Caco-2 (cell line): ENCODE measurements around the gene FREY1. TPM values are rescaled to one million over a fixed set of nuclear protein-coding genes. Genes with fewer than 3 reads are reported as not detected.

Experiments used
- BruUV-seq: library from RNA; stranded (reverse); fragments of 400-500 nt; replicated peaks from 2 replicates; lab custom pipeline; 2021; lab: Mats Ljungman, UMichigan
- CTCF ChIA-PET: fragments of 300-600 bp; sonication (Branson Sonifier 250); formaldehyde crosslinking; loops from one replicate; lab custom pipeline; 2022; ENCODE audit warnings: antibody characterized with exemption; lab: Charles Lee
- POLR2A ChIA-PET: fragments of 300-600 bp; sonication (Branson Sonifier 250); formaldehyde crosslinking; loops from one replicate; lab custom pipeline; 2022; ENCODE audit warnings: antibody characterized with exemption; lab: Charles Lee
- DNase-seq, 2 experiments: peaks; one replicate each; pipeline versions ENCODE4 v3.0.0 to v3.0.0-alpha.2; 2020 to 2022
- H3K27me3 ChIP-seq: replicated peaks from 2 replicates; pipeline ENCODE4 v1.6.0; 2011; ENCODE audit warnings: low read length; ENCODE audit not compliant: control insufficient read depth, insufficient read depth
- H3K36me3 ChIP-seq: 2 replicates; pipeline ENCODE4 v1.5.1; 2011; ENCODE audit warnings: low read length; ENCODE audit not compliant: control insufficient read depth, insufficient read depth
- H3K4me1 ChIP-seq: fragments of 250-450 bp; sonication (Bioruptor Pico); 2 replicates; pipeline ENCODE4 v1.5.1; 2020; ENCODE audit warnings: mild to moderate bottlenecking
- H3K4me3 ChIP-seq: 2 replicates; pipeline ENCODE4 v1.5.1; 2011; ENCODE audit warnings: low read depth, mild to moderate bottlenecking, control low read depth, low read length
- H3K9me3 ChIP-seq: fragments of 250-450 bp; sonication (Bioruptor Pico); 2 replicates; pipeline ENCODE4 v1.5.1; 2020; ENCODE audit warnings: mild to moderate bottlenecking, moderate library complexity
- H3K27ac Mint-ChIP-seq: one replicate; pipeline ENCODE4 v1.8.0; 2022; ENCODE audit warnings: mixed read lengths; ENCODE audit not compliant: unreplicated experiment
- H3K27me3 Mint-ChIP-seq: one replicate; pipeline ENCODE4 v1.8.0; 2022; ENCODE audit warnings: mixed read lengths; ENCODE audit not compliant: insufficient read depth, unreplicated experiment
- H3K36me3 Mint-ChIP-seq: one replicate; pipeline ENCODE4 v1.8.0; 2022; ENCODE audit warnings: mild to moderate bottlenecking, mixed read lengths; ENCODE audit not compliant: insufficient read depth, unreplicated experiment
- H3K4me1 Mint-ChIP-seq: one replicate; pipeline ENCODE4 v1.8.0; 2022; ENCODE audit warnings: low read depth, mixed read lengths; ENCODE audit not compliant: unreplicated experiment
- H3K4me3 Mint-ChIP-seq: one replicate; pipeline ENCODE4 v1.8.0; 2022; ENCODE audit warnings: mild to moderate bottlenecking, moderate library complexity, mixed read lengths; ENCODE audit not compliant: unreplicated experiment
- H3K9me3 Mint-ChIP-seq: one replicate; pipeline ENCODE4 v1.8.0; 2022; ENCODE audit warnings: mixed read lengths; ENCODE audit not compliant: unreplicated experiment
- CTCF ChIP-seq, 2 experiments: fragments of 200-600 bp in 1 of 2; IDR thresholded peaks; 1 replicate in 1 of 2; 2 replicates in 1 of 2; pipeline versions ENCODE4 v1.5.1 to v1.8.0; 2011 to 2022; ENCODE audit warnings: antibody characterized with exemption in 1 of 2, control low read depth in 1 of 2, inconsistent platforms in 1 of 2, low read depth in 1 of 2, low read length in 1 of 2, mild to moderate bottlenecking in 1 of 2, moderate library complexity in 1 of 2; ENCODE audit not compliant: insufficient read depth in 1 of 2, severe bottlenecking in 1 of 2, unreplicated experiment in 1 of 2
- intact Hi-C: fragments of 100-400 bp; cut with micrococcal nuclease; formaldehyde crosslinking; loops from one replicate; pipeline ENCODE4 v1.10.0; 2022; ENCODE audit not compliant: unreplicated experiment
- total RNA-seq: library from RNA; stranded (reverse); gene quantifications from 2 replicates; pipeline ENCODE4 v1.2.3, GENCODE V29; 2022

The FREY1 gene
- total RNA-seq, 1 experiment from 2014 or later = 1.2 TPM

- Mint-ChIP-seq H3K27me3 (no peaks in the 10 kb centered on the region), H3K9me3 (no peaks in the 10 kb centered on the region), H3K4me1 (no peaks in the 10 kb centered on the region), H3K36me3 (no peaks in the 10 kb centered on the region), H3K27ac (no peak overlapping the region), H3K4me3 (no peak overlapping the region)
- TF ChIP-seq CTCF (IDR thresholded peaks at IDR 0.05; ENCODE audit: insufficient read depth in 1 of 2, low read depth in 1 of 2, low read length in 1 of 2, severe bottlenecking in 1 of 2, unreplicated experiment in 1 of 2) = no peak
- DNase-seq = no peak
- ChIA-PET POLR2A (no interaction called here), CTCF (no interaction called here)
- no peaks in the 10 kb centered on the region for H3K27me3 ChIP-seq
- no peaks in the 10 kb centered on the region for H3K4me1 ChIP-seq
- no TSS peak for BruUV-seq
- intact Hi-C loops = no loop called here
- H3K9me3 ChIP-seq = no peaks in the 10 kb centered on the region
- no peak overlapping the region for H3K4me3 ChIP-seq
- no peaks in the 10 kb centered on the region for H3K36me3 ChIP-seq
Measured at GRCh38 chr11:45947885-45948284, 40.8 kb upstream of the FREY1 start.

GRCh38 chr11:45945397-45945999 is 38.4 kb upstream of the FREY1 start:
- Histone ChIP-seq H3K9me3 (no peaks in the 10 kb centered on the region), H3K4me1 (no peaks in the 10 kb centered on the region), H3K36me3 (no peaks in the 10 kb centered on the region), H3K4me3 (no peak overlapping the region), H3K27me3 (no peaks in the 10 kb centered on the region)
- no peak overlapping the region for H3K4me3 Mint-ChIP-seq
- no peak for TF ChIP-seq CTCF (IDR thresholded peaks at IDR 0.05; ENCODE audit: insufficient read depth in 1 of 2, low read depth in 1 of 2, low read length in 1 of 2, severe bottlenecking in 1 of 2, unreplicated experiment in 1 of 2)
- H3K36me3 Mint-ChIP-seq = no peaks in the 10 kb centered on the region
- no peak overlapping the region for H3K27ac Mint-ChIP-seq
- POLR2A ChIA-PET = no interaction called here
- H3K27me3 Mint-ChIP-seq = no peaks in the 10 kb centered on the region
- no peaks in the 10 kb centered on the region for H3K4me1 Mint-ChIP-seq
- CTCF ChIA-PET = no interaction called here
- intact Hi-C loops = no loop called here
- no TSS peak for BruUV-seq
- DNase-seq = no peak
- H3K9me3 Mint-ChIP-seq = no peaks in the 10 kb centered on the region

GRCh38 chr11:45942381-45942780 is 35.3 kb upstream of the FREY1 start:
- Histone ChIP-seq H3K36me3 (no peaks in the 10 kb centered on the region), H3K4me1 (no peaks in the 10 kb centered on the region), H3K9me3 (no peaks in the 10 kb centered on the region), H3K4me3 (no peak overlapping the region), H3K27me3 (no peaks in the 10 kb centered on the region)
- no peaks in the 10 kb centered on the region for H3K27me3 Mint-ChIP-seq
- ChIA-PET POLR2A (no interaction called here), CTCF (no interaction called here)
- intact Hi-C loops = no loop called here
- DNase-seq = no peak
- H3K36me3 Mint-ChIP-seq = no peaks in the 10 kb centered on the region
- BruUV-seq = no TSS peak
- no peak overlapping the region for H3K27ac Mint-ChIP-seq
- H3K9me3 Mint-ChIP-seq = no peaks in the 10 kb centered on the region
- no peak overlapping the region for H3K4me3 Mint-ChIP-seq
- H3K4me1 Mint-ChIP-seq = no peaks in the 10 kb centered on the region
- TF ChIP-seq CTCF (IDR thresholded peaks at IDR 0.05; ENCODE audit: insufficient read depth in 1 of 2, low read depth in 1 of 2, low read length in 1 of 2, severe bottlenecking in 1 of 2, unreplicated experiment in 1 of 2) = no peak
